GM20000 (cell line): Measurements from ENCODE around the gene TDRKH.

ENCODE experiments used
- DNase-seq: peaks from one replicate; pipeline ENCODE4 v3.0.0; 2012; ENCODE audit warnings: low spot score
- CTCF ChIP-seq: IDR thresholded peaks from 2 replicates; pipeline ENCODE4 v1.5.1; 2012; ENCODE audit warnings: mild to moderate bottlenecking, control low read depth; ENCODE audit errors: extremely low read depth, missing control alignments

Gene TDRKH

GRCh38 chr1:151820940-151821339, 30.6 kb upstream of the TDRKH start:
- TF ChIP-seq CTCF = no peak
- DNase-seq = no peak

DNA sequence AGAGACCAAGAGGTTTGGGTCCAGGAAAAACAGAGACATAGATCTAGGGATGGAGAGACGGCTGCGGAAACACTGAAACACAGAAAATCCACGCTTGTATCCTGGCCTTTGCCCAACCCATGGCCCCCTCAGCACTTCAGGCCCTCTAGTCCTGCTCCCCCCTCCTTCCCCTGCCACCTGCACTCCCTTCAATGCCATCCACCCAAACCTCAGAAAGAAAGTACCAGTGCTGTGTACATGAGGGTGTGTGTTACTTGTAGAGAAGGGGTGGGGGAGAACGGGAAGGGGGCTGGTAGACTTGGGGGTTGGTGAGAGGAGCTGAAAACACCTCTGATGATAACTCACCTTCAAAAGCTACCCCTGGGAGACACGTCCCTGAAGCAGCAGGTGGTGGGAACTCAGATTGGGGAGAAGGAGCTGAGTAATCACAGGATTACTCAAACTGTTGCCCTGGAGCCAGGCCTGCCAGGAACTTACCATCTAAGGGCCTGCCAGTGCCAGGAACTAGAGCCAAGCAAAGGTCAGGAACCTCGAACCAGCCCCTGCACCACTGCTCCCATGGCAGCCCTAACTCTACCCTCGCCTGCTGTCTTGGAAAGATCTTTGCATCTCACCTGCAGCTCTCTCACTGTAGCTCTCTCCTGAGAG, 29.8 kb upstream of the TDRKH start:
- no peak for TF ChIP-seq CTCF
- DNase-seq = no peak

- no peak for TF ChIP-seq CTCF
- no peak for DNase-seq
Observed at GRCh38 chr1:151819227-151819835, 29.0 kb upstream of the TDRKH start.

DNA sequence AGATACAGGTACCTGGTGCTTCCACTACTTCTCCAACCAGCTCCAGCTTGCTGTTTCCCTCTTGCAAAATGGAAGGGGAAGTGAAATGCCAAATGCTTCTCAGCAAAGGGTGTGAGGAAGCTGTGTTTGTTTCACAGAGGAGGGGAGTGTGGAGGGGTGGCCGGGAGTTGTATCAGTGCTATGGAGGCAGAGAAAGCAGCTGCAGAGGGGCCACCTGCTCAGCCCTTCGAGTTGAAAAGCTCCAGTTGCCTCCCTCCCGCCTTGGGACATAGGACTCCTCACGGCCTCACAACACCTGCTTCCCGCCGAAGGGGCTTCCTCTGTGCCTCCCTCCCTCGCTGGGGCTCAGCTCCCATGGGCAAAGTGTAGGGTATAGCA, 27.0 kb upstream of the TDRKH start:
- TF ChIP-seq CTCF = no peak
- no peak for DNase-seq

GRCh38 chr1:151816548-151817352, 26.4 kb upstream of the TDRKH start:
- no peak for DNase-seq
- no peak for TF ChIP-seq CTCF

- no peak for DNase-seq
- no peak for TF ChIP-seq CTCF
Observed at GRCh38 chr1:151815716-151816327, 25.5 kb upstream of the TDRKH start.

DNA sequence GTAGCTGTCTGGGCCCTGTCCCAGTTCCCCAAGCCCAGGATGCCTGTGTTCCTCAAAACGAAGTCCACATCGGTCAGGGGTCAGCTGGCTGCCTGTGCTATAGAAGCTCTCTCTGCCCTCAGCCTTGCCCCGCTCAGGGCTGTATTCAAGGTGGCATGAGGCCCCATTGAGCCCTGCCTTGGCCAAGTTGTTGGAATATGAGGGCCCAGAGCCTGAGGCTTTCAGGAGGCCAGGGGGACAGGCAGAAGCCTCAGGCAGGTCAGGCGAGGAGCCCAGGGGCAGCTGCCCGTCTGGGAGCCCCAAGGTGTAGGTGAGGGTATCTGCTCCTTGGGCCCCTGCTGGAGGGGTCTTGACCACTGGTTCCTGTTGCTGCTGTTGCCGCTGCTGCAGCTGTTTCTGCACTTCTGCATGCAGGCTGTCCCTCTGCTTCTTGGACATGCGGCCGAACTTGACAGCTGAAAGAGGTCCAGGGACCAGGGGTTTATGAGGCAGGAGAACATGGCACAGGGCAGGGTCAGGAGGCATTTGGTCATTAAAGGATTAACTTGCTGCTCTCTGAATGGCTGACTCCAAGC, 24.8 kb upstream of the TDRKH start:
- no peak for DNase-seq
- TF ChIP-seq CTCF = no peak
